ENCODE results near the gene FAM222B.
"Not testable (repeated sequence)": the region's sequence is repeated elsewhere in the genome, so short reads cannot be mapped to it uniquely, and the experiment has no call there.

FAM222B gene

GRCh38 chr17:28744972-28745785 lies 97.4 kb downstream of the FAM222B start:
- peak; percentile 36 to 43 for DNase-seq

- peak; percentile 77 to 79 for DNase-seq
Observed at GRCh38 chr17:28744104-28744971, 98.3 kb downstream of the FAM222B start.

DNA sequence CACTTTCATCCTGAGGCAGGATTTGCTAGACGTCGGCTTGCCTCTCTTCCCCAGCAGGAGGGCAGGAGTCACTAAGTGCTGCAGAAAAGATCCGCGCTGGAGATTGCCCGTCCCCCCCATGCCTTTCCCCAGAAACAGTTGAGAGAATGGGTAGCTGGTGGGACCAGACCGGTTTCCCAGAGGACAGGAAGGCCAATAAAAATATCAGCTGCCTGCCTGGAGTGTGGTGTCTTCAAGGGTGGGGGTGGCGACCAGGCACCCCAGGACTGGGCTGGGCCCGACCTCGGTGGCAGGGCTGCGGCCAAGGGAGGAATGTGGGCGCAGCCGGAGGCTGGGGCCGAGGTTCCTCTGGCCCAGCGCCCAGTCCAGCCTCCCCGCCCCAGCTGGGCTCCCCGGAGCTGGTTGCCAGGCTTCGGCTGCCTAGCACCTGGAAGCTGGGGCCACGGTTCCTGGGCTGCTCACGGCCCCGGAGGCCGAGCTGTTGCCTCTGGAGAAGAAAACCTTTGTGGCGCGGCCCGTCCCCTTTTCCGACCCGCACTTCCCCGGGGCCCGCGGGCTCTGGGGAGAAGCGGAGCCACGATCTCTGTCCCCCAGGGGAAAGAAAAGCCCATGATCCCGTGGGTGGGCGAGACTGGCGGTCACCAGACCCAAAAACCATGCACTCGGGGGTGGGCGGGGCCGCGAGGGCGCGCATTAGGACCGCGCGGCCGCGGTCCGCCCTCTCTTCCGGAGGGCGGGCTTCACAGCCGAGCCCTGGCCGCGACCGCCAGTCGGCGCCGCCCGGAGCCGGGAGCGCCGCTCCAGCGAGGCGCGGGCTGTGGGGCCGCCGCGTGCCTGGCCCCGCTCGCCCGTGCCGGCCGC lies 99.1 kb downstream of the FAM222B start, which contains the start of gene TRAF4:
TRAF4 (plus strand) TSS at position 769 of the 861 bp plus-strand sequence. CDS start 102 bp downstream, outside the sequence.
- DNase-seq, result peak; percentile 78 to 84

DNA sequence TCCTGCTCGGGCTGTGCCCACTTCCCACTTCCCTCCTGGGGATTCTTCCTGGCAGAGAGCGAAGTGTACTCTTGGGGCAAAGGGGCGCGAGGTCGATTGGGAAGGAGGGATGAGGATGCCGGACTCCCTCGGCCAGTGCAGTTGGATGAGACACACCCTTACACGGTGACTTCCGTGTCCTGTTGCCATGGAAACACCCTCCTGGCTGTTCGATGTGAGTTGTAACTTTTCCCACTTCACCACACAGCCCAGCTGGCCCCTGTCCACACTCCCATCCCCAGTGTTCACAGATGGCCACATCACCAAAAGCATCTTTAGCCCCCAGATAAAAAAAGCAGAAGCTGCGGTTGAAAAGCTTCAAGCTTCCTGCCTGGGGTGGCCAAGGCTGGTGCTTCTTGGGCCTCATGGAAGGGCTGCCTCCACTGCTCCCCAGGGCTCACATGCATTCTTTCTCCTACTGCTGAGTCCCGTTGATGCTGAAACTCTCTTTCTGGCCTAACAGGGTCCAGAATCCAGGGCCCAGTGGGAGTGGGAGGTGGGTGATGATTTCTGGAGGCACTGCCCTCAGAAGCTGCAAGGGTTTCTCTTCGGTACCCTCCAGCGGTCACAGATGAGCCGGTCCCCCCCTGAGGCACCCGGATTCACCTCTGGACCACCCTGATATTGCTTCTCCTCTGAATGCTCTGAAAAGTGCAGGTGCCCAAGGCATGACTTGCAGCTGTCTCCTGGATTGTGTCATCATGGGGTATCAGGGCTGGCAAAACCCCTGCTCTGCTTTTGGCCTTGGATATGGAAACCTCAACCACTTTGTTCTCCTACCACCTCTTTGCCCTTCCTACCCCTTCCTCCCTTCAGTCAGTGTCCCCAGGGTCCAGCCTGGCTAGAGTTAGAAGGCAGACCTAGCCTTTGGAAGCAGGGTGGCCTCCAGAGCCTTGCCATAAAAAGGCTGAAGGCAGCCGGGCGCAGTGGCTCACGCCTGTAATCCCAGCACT lies 100.9 kb downstream of the FAM222B start:
- DNase-seq, result peak in 1 of 2 donors; percentile 63

GRCh38 chr17:28740406-28741357 lies 101.9 kb downstream of the FAM222B start:
- no peak for DNase-seq

GRCh38 chr17:28738680-28739384 lies 103.8 kb downstream of the FAM222B start:
- peak; percentile 64 to 87 for DNase-seq

- peak in 1 of 2 donors; percentile 85 for DNase-seq
Observed at GRCh38 chr17:28737770-28738679, 104.6 kb downstream of the FAM222B start.

DNA sequence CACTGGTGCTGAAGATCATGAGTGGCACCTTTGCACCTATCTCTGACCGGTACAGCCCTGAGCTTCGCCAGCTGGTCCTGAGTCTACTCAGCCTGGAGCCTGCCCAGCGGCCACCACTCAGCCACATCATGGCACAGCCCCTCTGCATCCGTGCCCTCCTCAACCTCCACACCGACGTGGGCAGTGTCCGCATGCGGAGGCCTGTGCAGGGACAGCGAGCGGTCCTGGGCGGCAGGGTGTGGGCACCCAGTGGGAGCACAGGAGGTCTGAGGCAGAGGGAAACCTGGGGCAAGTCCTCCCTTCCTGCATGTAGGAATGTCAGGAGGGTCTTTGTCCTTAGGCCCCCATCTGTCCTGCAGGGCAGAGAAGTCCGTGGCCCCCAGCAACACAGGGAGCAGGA lies 105.3 kb downstream of the FAM222B start:
- no peak for DNase-seq

- not testable (repeated sequence) for DNase-seq
Observed at GRCh38 chr17:28735913-28736769, 106.4 kb downstream of the FAM222B start.

DNA sequence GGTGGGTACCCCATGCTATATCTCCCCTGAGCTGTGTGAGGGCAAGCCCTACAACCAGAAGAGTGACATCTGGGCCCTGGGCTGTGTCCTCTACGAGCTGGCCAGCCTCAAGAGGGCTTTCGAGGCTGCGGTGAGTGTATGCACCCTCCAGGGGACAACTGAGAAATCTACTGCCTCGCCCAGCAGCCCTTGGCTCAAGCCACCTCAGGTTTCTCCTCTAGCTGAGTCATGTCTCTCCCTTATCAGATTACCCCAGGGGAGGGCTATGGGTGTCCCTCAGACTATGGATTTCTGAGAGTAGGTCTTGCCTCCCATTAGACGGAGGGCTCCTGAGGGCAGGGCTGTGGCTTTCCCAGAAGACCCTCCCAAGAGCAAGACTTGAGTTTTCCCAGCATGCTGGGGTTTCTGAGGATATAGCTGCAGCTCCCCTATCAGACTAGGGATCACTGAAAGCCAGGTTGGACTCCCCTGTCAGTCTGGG lies 107.3 kb downstream of the FAM222B start:
- no peak for DNase-seq

GRCh38 chr17:28734712-28735241 lies 107.8 kb downstream of the FAM222B start:
- DNase-seq, result no peak

DNA sequence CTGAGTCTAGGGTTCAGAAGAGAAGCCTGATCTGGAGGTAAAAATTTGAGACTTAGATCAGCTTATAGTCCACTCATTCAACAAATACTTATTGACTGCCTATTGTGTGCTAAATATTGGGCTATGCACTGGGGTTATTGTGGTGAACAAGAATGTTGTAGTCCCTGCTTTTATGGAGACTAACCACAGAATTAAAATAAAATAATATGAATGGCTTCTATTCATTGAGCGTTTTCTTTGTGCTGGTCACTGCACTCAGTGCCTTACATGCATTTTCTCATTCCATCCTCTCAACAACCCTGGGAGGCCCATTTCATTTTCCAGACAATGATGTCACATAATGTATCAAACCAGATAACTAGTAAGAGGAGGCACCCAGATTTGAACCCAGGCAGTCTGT lies 109.2 kb downstream of the FAM222B start:
- DNase-seq, result no peak

DNA sequence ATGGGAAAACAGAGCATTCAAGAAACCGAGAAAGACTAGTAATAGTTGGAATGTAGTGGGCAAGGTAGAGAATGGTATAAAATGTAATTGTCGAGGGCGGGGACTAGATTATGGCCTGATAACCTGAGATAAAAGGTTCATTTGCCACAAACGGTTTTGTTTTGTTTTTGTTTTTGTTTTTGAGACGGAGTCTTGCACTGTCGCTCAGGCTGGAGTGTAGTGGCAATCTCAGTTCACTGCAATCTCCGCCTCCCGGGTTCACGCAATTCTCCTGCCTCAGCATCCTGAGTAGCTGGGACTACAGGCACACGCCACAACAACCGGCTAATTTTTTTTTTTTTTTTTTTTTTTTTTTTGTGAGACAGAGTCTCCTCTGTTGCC lies 112.7 kb downstream of the FAM222B start:
- no peak for DNase-seq

GRCh38 chr17:28728364-28729200 lies 114.0 kb downstream of the FAM222B start, which contains the start of gene NEK8:
NEK8 (plus strand) TSS chr17:28728788; CDS start chr17:28728814, 26 bp downstream.
- DNase-seq, result peak; percentile 95 to 97

DNA sequence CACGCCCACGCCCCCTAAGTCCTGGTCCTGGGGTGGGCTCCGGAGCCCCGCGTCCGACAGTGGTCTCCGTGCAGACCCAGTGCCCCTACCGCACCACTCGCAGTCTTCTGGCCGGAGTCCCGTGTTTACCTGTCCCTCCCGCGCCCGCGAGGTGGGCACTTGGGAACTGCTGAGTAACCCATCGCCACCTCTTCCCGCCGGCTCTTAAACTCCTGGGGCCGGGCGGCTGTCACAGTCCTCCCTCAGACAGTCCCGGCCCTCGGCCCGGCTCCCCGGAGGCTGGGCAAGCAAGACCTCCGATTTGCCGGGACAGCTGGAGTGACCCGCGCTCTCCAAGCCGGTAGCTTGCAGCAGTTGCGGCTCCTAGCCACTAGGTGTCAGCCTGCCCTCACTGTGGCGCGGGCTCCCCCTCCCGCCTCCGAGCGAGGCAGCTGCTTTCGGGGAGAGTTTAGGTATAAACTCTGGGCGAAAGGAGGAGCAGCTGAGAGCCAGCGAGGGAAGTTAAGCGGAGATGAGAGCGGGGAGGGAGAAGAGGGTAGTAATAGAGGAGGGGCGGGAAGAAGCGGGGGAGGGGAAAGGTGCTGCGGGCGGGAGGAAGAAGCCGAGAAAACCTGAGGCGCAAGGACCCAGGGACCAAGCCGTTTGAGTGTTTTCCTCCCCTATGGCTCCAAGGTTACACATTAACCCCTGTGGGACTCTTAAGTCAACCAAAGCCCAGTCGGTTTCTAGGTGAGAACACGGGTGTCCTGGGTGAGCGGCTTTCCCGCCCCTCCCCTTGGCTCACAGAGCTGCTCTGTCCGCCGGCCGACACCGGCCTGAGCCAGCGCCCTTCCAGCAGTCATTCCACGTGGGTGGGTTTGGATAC lies 115.7 kb downstream of the FAM222B start:
- peak; percentile 89 to 92 for DNase-seq

Measured in CD4-positive, alpha-beta T cell treated with Interleukin-1 beta for 1 hour (primary cell).